BJ (cell line): Measurements from ENCODE around the gene GLRX3. TPM values are rescaled to one million over a fixed set of nuclear protein-coding genes. Genes with fewer than 3 reads are reported as not detected.
A peak's percentile ranks its signal among the peaks of the same experiment; 100 is the strongest.

Source experiments
- CTCF ChIA-PET: fragments of 350-600 bp; formaldehyde crosslinking; extraction: SDS; loops from one replicate; lab custom pipeline; 2021; ENCODE audit warnings: antibody characterized with exemption, inconsistent platforms; lab: Yijun Ruan, JAX
- POLR2A ChIA-PET: fragments of 300-600 bp; sonication (Branson Sonifier 250); formaldehyde crosslinking; extraction: SDS; loops from one replicate; lab custom pipeline; 2021; ENCODE audit warnings: antibody characterized with exemption; lab: Charles Lee
- DNase-seq: peaks from one replicate; pipeline ENCODE4 v3.0.0-alpha.2; 2011; ENCODE audit warnings: low read depth
- H3K27me3 ChIP-seq: 2 replicates; pipeline ENCODE4 v1.6.0; 2011; ENCODE audit warnings: low read length; ENCODE audit not compliant: control insufficient read depth, insufficient read depth
- H3K36me3 ChIP-seq: 2 replicates; pipeline ENCODE4 v1.5.1; 2011; ENCODE audit warnings: low read length; ENCODE audit not compliant: control insufficient read depth, insufficient read depth
- H3K4me3 ChIP-seq: 2 replicates; pipeline ENCODE4 v1.5.1; 2011; ENCODE audit warnings: low read depth, mild to moderate bottlenecking, control low read depth, low read length
- polyA plus RNA-seq: library from polyadenylated mRNA; depleted of rRNA; stranded (reverse); fragments of >200 nt; gene quantifications from 2 replicates; pipeline ENCODE4 v1.2.3, GENCODE V29; 2011
- TF ChIP-seq, protein P1 (sequence below): IDR thresholded peaks from 2 replicates; pipeline ENCODE4 v1.5.1; 2011; ENCODE audit warnings: low read depth, mild to moderate bottlenecking, control low read depth, inconsistent platforms, low read length, moderate library complexity; ENCODE audit not compliant: insufficient read depth

The GLRX3 gene
- polyA plus RNA-seq, 1 experiment: 51.3 TPM

DNA sequence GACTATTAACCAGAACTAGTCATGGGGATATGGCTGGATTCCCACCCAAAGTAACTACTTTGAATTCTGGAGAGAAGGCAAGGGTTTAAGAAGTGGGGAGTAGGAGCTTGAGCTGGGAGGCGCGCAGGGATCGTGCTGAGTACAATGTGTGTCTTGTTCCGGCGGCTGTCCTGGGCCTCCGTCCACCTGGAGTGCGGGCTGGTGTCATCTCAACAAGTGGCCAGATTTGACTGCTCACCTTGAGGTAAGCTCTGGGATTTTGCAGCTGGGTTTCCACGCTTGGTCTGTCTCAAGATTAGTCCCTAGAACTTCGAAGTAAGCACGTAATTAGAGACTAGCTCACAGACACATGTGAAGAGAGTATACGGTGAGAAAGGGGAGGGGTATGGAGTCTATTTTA, 49.4 kb downstream of the GLRX3 start:
- POLR2A ChIA-PET: no interaction called here
- H3K36me3 ChIP-seq: peaks cover 16% of the 10 kb centered on the region

DNA sequence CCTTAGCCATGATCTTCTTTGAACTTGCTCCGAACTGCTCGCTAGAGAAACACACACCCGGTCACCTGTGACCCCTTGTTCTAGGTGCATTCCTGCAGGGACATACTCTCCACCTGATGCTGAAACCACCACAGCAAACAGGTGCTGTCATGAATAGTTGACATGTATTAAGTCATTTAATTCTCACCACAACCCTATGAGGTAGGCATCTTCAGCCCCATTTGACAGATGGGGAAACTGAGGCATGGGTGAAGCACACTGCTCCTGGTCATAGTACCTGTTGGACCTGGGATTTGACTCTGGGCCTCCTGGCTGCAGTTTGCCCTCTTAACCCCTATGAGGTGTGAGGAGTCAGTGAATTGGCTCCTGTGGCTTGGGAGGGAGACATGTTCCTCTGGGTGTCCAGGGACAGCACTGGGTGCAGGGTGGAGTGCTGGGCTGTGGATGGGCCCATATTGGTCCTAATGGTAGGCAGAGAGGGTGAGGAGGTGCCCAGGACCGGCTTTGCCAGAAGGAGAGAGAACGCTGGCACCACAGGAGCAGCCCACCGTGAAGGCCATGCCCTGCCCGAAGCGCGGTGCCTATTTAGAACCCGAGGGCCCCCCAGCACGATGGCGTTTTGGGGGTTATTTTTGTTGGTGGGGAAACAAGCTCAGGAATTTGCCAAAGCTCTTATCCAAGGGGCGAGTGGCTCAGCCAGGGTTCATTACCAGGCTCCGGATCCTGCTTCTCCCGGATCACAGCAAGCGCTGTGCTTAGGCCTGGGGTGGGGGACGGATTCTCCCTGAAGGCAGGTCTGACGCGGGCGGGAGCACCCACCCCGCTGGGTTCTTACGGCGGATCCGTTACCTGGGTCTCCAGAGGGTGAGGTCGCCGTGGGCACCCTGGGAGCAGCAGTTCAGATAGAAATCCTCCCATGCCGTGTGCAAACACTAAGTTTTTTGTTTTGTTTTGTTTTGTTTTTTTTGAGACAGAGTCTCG, 52.3 kb downstream of the GLRX3 start:
- DNase-seq: no peak
- Histone ChIP-seq H3K36me3 (peaks cover 9% of the 10 kb centered on the region), H3K27me3 (no peaks in the 10 kb centered on the region), H3K4me3 (no peak overlapping the region)
- ChIA-PET POLR2A (no interaction called here), CTCF (interaction anchor here (1.3 to 3.7 kb wide), 5 partner anchors 7 to 1811 kb away, joined by 3 to 29 read pairs (median 12); no protein-coding TSS in a partner anchor)
- TF ChIP-seq, protein P1, sequence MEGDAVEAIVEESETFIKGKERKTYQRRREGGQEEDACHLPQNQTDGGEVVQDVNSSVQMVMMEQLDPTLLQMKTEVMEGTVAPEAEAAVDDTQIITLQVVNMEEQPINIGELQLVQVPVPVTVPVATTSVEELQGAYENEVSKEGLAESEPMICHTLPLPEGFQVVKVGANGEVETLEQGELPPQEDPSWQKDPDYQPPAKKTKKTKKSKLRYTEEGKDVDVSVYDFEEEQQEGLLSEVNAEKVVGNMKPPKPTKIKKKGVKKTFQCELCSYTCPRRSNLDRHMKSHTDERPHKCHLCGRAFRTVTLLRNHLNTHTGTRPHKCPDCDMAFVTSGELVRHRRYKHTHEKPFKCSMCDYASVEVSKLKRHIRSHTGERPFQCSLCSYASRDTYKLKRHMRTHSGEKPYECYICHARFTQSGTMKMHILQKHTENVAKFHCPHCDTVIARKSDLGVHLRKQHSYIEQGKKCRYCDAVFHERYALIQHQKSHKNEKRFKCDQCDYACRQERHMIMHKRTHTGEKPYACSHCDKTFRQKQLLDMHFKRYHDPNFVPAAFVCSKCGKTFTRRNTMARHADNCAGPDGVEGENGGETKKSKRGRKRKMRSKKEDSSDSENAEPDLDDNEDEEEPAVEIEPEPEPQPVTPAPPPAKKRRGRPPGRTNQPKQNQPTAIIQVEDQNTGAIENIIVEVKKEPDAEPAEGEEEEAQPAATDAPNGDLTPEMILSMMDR: no peak

More for the DNA sequence above, 49.4 kb downstream of the GLRX3 start:
- TF ChIP-seq, protein P1: no peak
- CTCF ChIA-PET: interaction anchor here (1.0 kb wide), 1 partner anchor 1689 kb away, joined by 3 read pairs; no protein-coding TSS in a partner anchor
- H3K27me3 ChIP-seq: no peaks in the 10 kb centered on the region
- no peak for DNase-seq
- no peak overlapping the region for H3K4me3 ChIP-seq

DNA sequence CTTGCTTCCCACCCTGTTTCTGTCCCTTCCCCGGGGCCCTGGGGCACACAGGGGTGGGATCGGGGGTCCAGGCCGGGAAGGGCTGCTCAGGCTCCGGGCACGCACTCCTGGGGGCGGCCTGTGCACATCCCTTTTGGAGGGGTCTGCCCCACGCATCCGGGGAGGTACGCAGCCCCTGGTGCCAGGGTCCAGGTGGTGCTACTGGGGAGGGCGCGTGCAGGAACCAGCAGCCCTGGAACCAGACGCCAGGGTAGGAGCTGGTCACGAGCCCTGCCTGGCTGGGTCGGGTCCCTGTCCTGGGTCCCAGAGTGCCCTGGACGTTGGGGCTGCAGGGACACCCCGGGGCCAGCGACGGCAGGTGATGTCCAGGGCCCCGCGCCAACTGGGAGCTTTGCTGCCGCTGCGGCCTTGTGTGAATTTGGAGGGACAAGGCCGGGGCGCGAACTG, 53.4 kb downstream of the GLRX3 start:
- Histone ChIP-seq H3K4me3 (no peak overlapping the region), H3K36me3 (peaks cover 6% of the 10 kb centered on the region), H3K27me3 (no peaks in the 10 kb centered on the region)
- ChIA-PET POLR2A (no interaction called here), CTCF (interaction anchor here (0.6 to 3.7 kb wide), 11 partner anchors 8 to 1810 kb away, joined by 3 to 29 read pairs (median 5); no protein-coding TSS in a partner anchor)
- TF ChIP-seq, protein P1: no peak
- no peak for DNase-seq

DNA sequence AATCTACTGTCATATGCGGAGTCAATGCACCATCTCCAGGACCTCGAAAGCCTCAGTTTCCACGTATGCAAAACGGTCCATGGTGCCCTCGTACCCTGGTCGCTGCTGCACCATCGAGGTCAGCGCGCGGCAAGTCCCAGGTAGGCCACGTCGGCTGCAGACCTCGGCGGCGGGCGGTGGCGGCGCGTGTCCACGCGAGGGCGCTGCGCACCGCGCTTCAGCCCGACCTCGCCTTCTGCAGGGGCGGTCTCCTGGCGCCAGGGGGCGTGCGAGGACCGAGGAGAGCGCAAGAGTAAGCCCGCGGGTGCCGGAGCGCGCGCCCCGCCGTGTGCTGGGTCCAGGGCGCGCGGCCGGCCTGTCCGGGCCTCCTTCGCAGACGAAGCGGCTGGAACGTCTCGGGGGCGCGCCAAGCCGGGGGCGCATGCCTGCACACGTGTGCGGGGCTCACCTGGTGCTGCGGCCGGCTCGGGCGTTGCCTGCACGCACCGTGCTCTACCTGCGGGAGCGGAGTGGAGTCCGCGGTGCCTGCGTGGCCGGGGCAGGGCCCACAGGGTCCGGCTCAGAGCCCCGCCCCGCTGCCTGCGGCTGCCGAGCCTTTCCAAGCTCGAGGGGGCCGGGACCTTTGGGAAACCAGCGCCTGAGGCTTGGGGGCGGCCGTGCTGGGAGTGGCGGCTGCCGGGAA, 54.0 kb downstream of the GLRX3 start:
- H3K27me3 ChIP-seq: no peaks in the 10 kb centered on the region
- ChIA-PET POLR2A (no interaction called here), CTCF (interaction anchor here (0.6 to 3.7 kb wide), 19 partner anchors 9 to 1833 kb away, joined by 3 to 29 read pairs (median 4); no protein-coding TSS in a partner anchor)
- peak overlapping the region; percentile 47 for H3K4me3 ChIP-seq
- TF ChIP-seq, protein P1: peak; percentile 68
- H3K36me3 ChIP-seq: peaks cover 4% of the 10 kb centered on the region
- DNase-seq: peak; percentile 32
